DOHH2 (cell line): ENCODE measurements around the gene ZBTB7C.

Experiments used
- EZH2phosphoT487 ChIP-seq: fragments of 200-600 bp; sonication (generic); IDR thresholded peaks from 2 replicates; pipeline ENCODE4 v1.6.1; 2017; ENCODE audit warnings: borderline replicate concordance, mild to moderate bottlenecking, antibody characterized with exemption, low read length, moderate library complexity, mixed read lengths
- TF ChIP-seq, protein P1 (sequence below): fragments of 200-600 bp; sonication (generic); IDR thresholded peaks from one replicate; pipeline ENCODE4 v1.5.1; 2014; ENCODE audit warnings: antibody characterized with exemption, mild to moderate bottlenecking, low read depth, low read length; ENCODE audit not compliant: poor library complexity, severe bottlenecking

DNA sequence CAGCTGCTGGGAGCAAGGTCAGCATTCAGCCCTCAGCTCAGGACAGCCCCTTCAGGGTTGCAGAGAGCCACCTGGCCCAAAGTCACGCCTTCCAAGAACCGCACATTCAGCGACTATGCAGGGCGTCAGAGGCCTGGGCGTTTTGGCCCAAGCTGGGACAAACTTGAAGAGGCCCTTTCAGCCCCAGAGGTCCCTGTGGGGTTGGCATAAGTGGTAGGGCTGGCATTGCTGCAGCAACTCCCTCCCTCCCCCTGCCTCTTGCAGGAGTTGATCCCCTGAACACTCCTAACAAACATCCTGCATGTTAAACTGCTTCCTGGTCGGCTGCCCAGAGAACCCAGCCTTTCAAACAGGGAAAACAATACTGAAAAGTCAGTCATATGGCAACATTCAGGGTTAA is 285.9 kb downstream of the ZBTB7C start:
- TF ChIP-seq, protein P1, sequence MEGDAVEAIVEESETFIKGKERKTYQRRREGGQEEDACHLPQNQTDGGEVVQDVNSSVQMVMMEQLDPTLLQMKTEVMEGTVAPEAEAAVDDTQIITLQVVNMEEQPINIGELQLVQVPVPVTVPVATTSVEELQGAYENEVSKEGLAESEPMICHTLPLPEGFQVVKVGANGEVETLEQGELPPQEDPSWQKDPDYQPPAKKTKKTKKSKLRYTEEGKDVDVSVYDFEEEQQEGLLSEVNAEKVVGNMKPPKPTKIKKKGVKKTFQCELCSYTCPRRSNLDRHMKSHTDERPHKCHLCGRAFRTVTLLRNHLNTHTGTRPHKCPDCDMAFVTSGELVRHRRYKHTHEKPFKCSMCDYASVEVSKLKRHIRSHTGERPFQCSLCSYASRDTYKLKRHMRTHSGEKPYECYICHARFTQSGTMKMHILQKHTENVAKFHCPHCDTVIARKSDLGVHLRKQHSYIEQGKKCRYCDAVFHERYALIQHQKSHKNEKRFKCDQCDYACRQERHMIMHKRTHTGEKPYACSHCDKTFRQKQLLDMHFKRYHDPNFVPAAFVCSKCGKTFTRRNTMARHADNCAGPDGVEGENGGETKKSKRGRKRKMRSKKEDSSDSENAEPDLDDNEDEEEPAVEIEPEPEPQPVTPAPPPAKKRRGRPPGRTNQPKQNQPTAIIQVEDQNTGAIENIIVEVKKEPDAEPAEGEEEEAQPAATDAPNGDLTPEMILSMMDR: no peak
- no peak for TF ChIP-seq EZH2phosphoT487
